ENCODE measurements around the gene TRAPPC2. TPM values are rescaled to one million over a fixed set of nuclear protein-coding genes. Genes with fewer than 3 reads are reported as not detected.
"Not testable (repeated sequence)": the region's sequence is repeated elsewhere in the genome, so short reads cannot be mapped to it uniquely, and the experiment has no call there.

Gene TRAPPC2
- total RNA-seq, 1 donor, result 18.0 TPM

GRCh38 chrX:13748486-13748885 lies 14.1 kb upstream of the TRAPPC2 start:
- DNase-seq (ENCODE audit: low read depth in 2 of 3, low spot score in 2 of 3), result no peak

- DNase-seq (ENCODE audit: low read depth in 2 of 3, low spot score in 2 of 3), result peak in 2 of 3 donors; percentile 51 to 65
Measured at GRCh38 chrX:13747836-13748235, 13.4 kb upstream of the TRAPPC2 start.

GRCh38 chrX:13742397-13743176 lies 8.2 kb upstream of the TRAPPC2 start:
- peak; percentile 21 to 68 (median 51) for DNase-seq (ENCODE audit: low read depth in 2 of 3, low spot score in 2 of 3)

GRCh38 chrX:13741695-13742094 lies 7.3 kb upstream of the TRAPPC2 start:
- no peak for DNase-seq (ENCODE audit: low read depth in 2 of 3, low spot score in 2 of 3)

- DNase-seq (ENCODE audit: low read depth in 2 of 3, low spot score in 2 of 3), result no peak
Measured at GRCh38 chrX:13733506-13733905, 914 bp downstream of the TRAPPC2 start.

GRCh38 chrX:13732246-13733067 lies 2.0 kb downstream of the TRAPPC2 start:
- no peak for DNase-seq (ENCODE audit: low read depth in 2 of 3, low spot score in 2 of 3)

GRCh38 chrX:13730523-13730922 lies 3.9 kb downstream of the TRAPPC2 start:
- DNase-seq (ENCODE audit: low read depth in 2 of 3, low spot score in 2 of 3), result not testable (repeated sequence)

- DNase-seq (ENCODE audit: low read depth in 2 of 3, low spot score in 2 of 3), result not testable (repeated sequence)
Measured at GRCh38 chrX:13726583-13726982, 7.8 kb downstream of the TRAPPC2 start.

- not testable (repeated sequence) for DNase-seq (ENCODE audit: low read depth in 2 of 3, low spot score in 2 of 3)
Measured at GRCh38 chrX:13724878-13725277, 9.5 kb downstream of the TRAPPC2 start.

GRCh38 chrX:13721819-13722519 lies 12.5 kb downstream of the TRAPPC2 start:
- peak in 2 of 3 donors; percentile 60 to 73 for DNase-seq (ENCODE audit: low read depth in 2 of 3, low spot score in 2 of 3)

- DNase-seq (ENCODE audit: low read depth in 2 of 3, low spot score in 2 of 3), result no peak
Measured at GRCh38 chrX:13721371-13721770, 13.0 kb downstream of the TRAPPC2 start.

- DNase-seq (ENCODE audit: low read depth in 2 of 3, low spot score in 2 of 3), result no peak
Measured at GRCh38 chrX:13719192-13719856, 15.1 kb downstream of the TRAPPC2 start.

- no peak for DNase-seq (ENCODE audit: low read depth in 2 of 3, low spot score in 2 of 3)
Measured at GRCh38 chrX:13717700-13718472, 16.5 kb downstream of the TRAPPC2 start.

GRCh38 chrX:13716905-13717304 lies 17.5 kb downstream of the TRAPPC2 start:
- no peak for DNase-seq (ENCODE audit: low read depth in 2 of 3, low spot score in 2 of 3)

GRCh38 chrX:13716455-13716854 lies 18.0 kb downstream of the TRAPPC2 start:
- DNase-seq (ENCODE audit: low read depth in 2 of 3, low spot score in 2 of 3), result no peak

- DNase-seq (ENCODE audit: low read depth in 2 of 3, low spot score in 2 of 3), result no peak
Measured at GRCh38 chrX:13711141-13711540, 23.3 kb downstream of the TRAPPC2 start.

GRCh38 chrX:13703589-13703988 lies 30.8 kb downstream of the TRAPPC2 start:
- no peak for DNase-seq (ENCODE audit: low read depth in 2 of 3, low spot score in 2 of 3)

- DNase-seq (ENCODE audit: low read depth in 2 of 3, low spot score in 2 of 3), result no peak
Measured at GRCh38 chrX:13703135-13703534, 31.3 kb downstream of the TRAPPC2 start.

- no peak for DNase-seq (ENCODE audit: low read depth in 2 of 3, low spot score in 2 of 3)
Measured at GRCh38 chrX:13702111-13702789, 32.2 kb downstream of the TRAPPC2 start.
